Heart right ventricle (tissue), 16 donors: Measurements from ENCODE around the gene C1orf105. TPM values are rescaled to one million over a fixed set of nuclear protein-coding genes. Genes with fewer than 3 reads are reported as not detected.
"Not testable (repeated sequence)": the region's sequence is repeated elsewhere in the genome, so short reads cannot be mapped to it uniquely, and the experiment has no call there.

ENCODE experiments used
- ATAC-seq, 8 donors: fragments of 200-7000 bp; cut with Tn5 transposase; one replicate each; pipeline ENCODE4 v1.9.1; 2020; ENCODE audit warnings: mild to moderate bottlenecking in 8 of 8, moderate library complexity in 8 of 8, moderate number of reproducible peaks in 1 of 8
- DNase-seq, 2 donors: peaks; one replicate each; pipeline ENCODE4 v3.0.0-alpha.2; 2020
- H3K27ac ChIP-seq, 10 donors: fragments of 200-600 bp; sonication (generic) in 2 of 10; one replicate each; pipeline versions ENCODE4 v1.5.0 to v1.8.0; 2020 to 2022; ENCODE audit warnings: mild to moderate bottlenecking in 3 of 10
- H3K27me3 ChIP-seq, 7 donors: fragments of 200-600 bp; one replicate each; pipeline ENCODE4 v1.8.0; 2021 to 2022; ENCODE audit warnings: mild to moderate bottlenecking in 2 of 7
- H3K36me3 ChIP-seq, 9 donors: fragments of 200-600 bp; sonication (generic) in 1 of 9; one replicate each; pipeline versions ENCODE4 v1.5.0 to v1.8.0; 2020 to 2022; ENCODE audit warnings: mild to moderate bottlenecking in 2 of 9
- H3K4me1 ChIP-seq, 9 donors: fragments of 200-600 bp; sonication (generic) in 1 of 9; one replicate each; pipeline versions ENCODE4 v1.5.0 to v1.8.0; 2020 to 2022; ENCODE audit warnings: mild to moderate bottlenecking in 4 of 9
- H3K4me3 ChIP-seq, 10 donors: fragments of 200-600 bp; sonication (generic) in 2 of 10; one replicate each; pipeline versions ENCODE4 v1.5.0 to v1.8.0; 2020 to 2022; ENCODE audit warnings: mild to moderate bottlenecking in 7 of 10, moderate library complexity in 2 of 10
- H3K9me3 ChIP-seq, 11 donors: fragments of 200-600 bp in 10 of 11; sonication (generic) in 2 of 11; one replicate each; pipeline versions ENCODE4 v1.5.0 to v1.8.0; 2013 to 2022; ENCODE audit warnings: mild to moderate bottlenecking in 2 of 11, control low read depth in 1 of 11, moderate library complexity in 1 of 11
- WGBS, 2 donors: extraction: QIAGEN DNeasy Blood & Tissue Kit; methylation state at CpG; one replicate each; pipeline ENCODE4 v1.1.7; 2013; ENCODE audit warnings: inconsistent platforms in 1 of 2; 5-methylcytosine and 5-hydroxymethylcytosine counted together
- intact Hi-C, 10 donors: fragments of 100-400 bp; cut with DNase I; formaldehyde crosslinking; loops; one replicate each; pipeline versions ENCODE4 v1.11.1 to v1.14.2; 2022
- long read RNA-seq, 3 donors: library from polyadenylated mRNA; unstranded; transcript quantifications; one replicate each; pipeline ENCODE4 v2.0.0, GENCODE V29; 2020 to 2021
- polyA plus RNA-seq, 2 donors: library from polyadenylated mRNA; stranded (reverse); fragments of 200-250 nt; gene quantifications; one replicate each; pipeline ENCODE4 v1.2.3, GENCODE V29; 2013
- total RNA-seq, 10 donors: library from RNA; stranded (reverse); fragmentation: NEBNext Ultra II Directional in 3 of 10; extraction: Animal tissue kit (Norgen Biotek cat#: 25700) in 3 of 10; gene quantifications; one replicate each; pipeline versions ENCODE4 v1.2.1 to v1.2.4, GENCODE V29; 2021 to 2023
- TF ChIP-seq, protein P1 (sequence below), 9 donors: fragments of 200-600 bp; sonication (generic) in 2 of 9; IDR thresholded peaks; one replicate each; pipeline versions ENCODE4 v1.5.0 to v1.8.0; 2021 to 2022; ENCODE audit warnings: antibody characterized with exemption in 9 of 9, mild to moderate bottlenecking in 5 of 9, moderate library complexity in 1 of 9
- donor health status: Arrhythmogenic right ventricular cardiomyopathy.
- donor health status: ischemic (EF 13 %, LVEDD 7.1; RV severe dilation, severe dysfunction).
- donor health status: healthy with polysubstance abuse.
- donor health status: DM: no; HTN: yes; CAD: no.
- donor health status: DM: no; HTN: no; CAD: no.
- donor health status: ischemic (EF 25% LVEDD 6.9; RV normal size, moderate dysfunction).
- donor health status: ischemic (EF 25% LVEDD 5.7; RV mildly dilated, moderate dysfunction).
- donor health status: healthy.
- donor health status: DM: yes; HTN: yes; CAD: no.
- donor health status: Ischemic cardiomyopathy.
- donor health status: ischemic (EF 35%, LVEDD 5.7; RV mildly dilated, moderate dysfunction).
- donor health status: nonischemic (EF 11% LVEDD 7.7; RV severe dilation, severe dysfunction).
- donor health status: DM: yes; HTN: yes; CAD: no.
- donor health status: PGD.
- donor health status: ischemic (EF 29% LVEDD 5.4; RV normal size, mild dysfunction).
- donor health status: nonischemic (EF 23%, LVEDD 6.1; RV moderate dilation, normal function).

C1orf105 gene
- total RNA-seq: 10 to 100 TPM in 4 of 10 donors, 1 to 10 TPM in 6; 4.5 to 52.7 (median 8.6) TPM
- 10 to 100 TPM in 1 of 2 donors, 1 to 10 TPM in 1; 1.1 to 19.5 TPM for polyA plus RNA-seq
- long read RNA-seq, donor 1, transcript C1orf105-201 (5 exons, 888 nt): major isoform, 6 of 11 reads
- long read RNA-seq, donor 1, partial matches to known transcripts: 0 of 11 reads
- long read RNA-seq, donor 1, other reads (novel, unspliced or antisense): 5 of 11 reads
- long read RNA-seq, donor 2, transcript C1orf105-201 (5 exons, 888 nt): major isoform, 10 of 16 reads
- long read RNA-seq, donor 2, partial matches to known transcripts: 0 of 16 reads
- long read RNA-seq, donor 2, other reads (novel, unspliced or antisense): 6 of 16 reads
- long read RNA-seq, donor 3, partial matches to known transcripts: 0 of 3 reads
- long read RNA-seq, donor 3, other reads (novel, unspliced or antisense): 0 of 3 reads

- H3K4me3 ChIP-seq: no peak within 1 kb of the TSS
- H3K9me3 ChIP-seq: no peaks in the 10 kb centered on the region
- H3K27me3 ChIP-seq: no peaks in the 10 kb centered on the region
- no peaks in the 10 kb centered on the region for H3K36me3 ChIP-seq
- no peak for DNase-seq
- WGBS, 2 donors: 91 to 98% methylated on average over 1 of the region's 1 CpG
- no peak for ATAC-seq
- TF ChIP-seq, protein P1, sequence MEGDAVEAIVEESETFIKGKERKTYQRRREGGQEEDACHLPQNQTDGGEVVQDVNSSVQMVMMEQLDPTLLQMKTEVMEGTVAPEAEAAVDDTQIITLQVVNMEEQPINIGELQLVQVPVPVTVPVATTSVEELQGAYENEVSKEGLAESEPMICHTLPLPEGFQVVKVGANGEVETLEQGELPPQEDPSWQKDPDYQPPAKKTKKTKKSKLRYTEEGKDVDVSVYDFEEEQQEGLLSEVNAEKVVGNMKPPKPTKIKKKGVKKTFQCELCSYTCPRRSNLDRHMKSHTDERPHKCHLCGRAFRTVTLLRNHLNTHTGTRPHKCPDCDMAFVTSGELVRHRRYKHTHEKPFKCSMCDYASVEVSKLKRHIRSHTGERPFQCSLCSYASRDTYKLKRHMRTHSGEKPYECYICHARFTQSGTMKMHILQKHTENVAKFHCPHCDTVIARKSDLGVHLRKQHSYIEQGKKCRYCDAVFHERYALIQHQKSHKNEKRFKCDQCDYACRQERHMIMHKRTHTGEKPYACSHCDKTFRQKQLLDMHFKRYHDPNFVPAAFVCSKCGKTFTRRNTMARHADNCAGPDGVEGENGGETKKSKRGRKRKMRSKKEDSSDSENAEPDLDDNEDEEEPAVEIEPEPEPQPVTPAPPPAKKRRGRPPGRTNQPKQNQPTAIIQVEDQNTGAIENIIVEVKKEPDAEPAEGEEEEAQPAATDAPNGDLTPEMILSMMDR (IDR thresholded peaks at IDR 0.05): no peak
- H3K4me1 ChIP-seq: peaks cover 0 to 10% (median 5%) of the 10 kb centered on the region in 9 donors
- intact Hi-C loops: loop anchor here in 2 of 10 donors (10.0 kb wide), 2 partner anchors 326 to 626 kb away; no protein-coding TSS in a partner anchor
- no peak within 1 kb of the TSS for H3K27ac ChIP-seq
Observed at GRCh38 chr1:172420385-172420784, at the start of gene C1orf105. TSS of gene C1orf105 (plus strand) at chr1:172420685. CDS start at chr1:172420886, 201 bp downstream.

GRCh38 chr1:172371646-172372045, 48.8 kb upstream of the C1orf105 start:
- ATAC-seq, H3K4me3 ChIP-seq, H3K36me3 ChIP-seq, H3K4me1 ChIP-seq, DNase-seq, intact Hi-C loops, H3K27ac ChIP-seq, H3K27me3 ChIP-seq: not testable (repeated sequence)
- WGBS, 2 donors: 97% methylated on average over 1 of the region's 3 CpGs
- peaks cover 0 to 29% (median 14%) of the 10 kb centered on the region in 11 donors for H3K9me3 ChIP-seq

DNA sequence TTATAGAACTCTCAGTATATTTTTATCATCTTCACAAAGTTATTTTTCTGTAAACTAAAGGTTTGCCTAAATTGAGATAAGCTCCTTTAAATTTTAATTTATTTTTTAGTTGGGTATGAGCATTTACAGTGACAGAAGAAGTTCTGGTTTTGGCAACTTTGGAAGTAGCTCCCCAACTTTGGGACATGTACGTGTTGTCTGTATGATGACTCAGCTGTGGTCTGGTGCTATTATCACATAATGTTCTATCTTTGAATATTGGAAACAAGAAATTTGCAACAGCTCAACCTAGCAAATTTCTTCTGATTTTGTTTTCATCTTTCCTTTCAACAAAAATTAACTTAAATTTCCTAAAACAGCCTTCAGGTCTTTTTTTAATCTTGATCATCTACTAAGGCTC, 46.6 kb upstream of the C1orf105 start:
- H3K36me3 ChIP-seq: no peaks in the 10 kb centered on the region
- DNase-seq (no peak), ATAC-seq (no peak)
- peaks cover 0 to 10% (median 0%) of the 10 kb centered on the region in 9 donors for H3K4me1 ChIP-seq
- H3K4me3 ChIP-seq: no peak overlapping the region
- H3K27ac ChIP-seq: no peak overlapping the region
- peaks cover 0 to 11% (median 0%) of the 10 kb centered on the region in 11 donors for H3K9me3 ChIP-seq
- no peaks in the 10 kb centered on the region for H3K27me3 ChIP-seq
- intact Hi-C loops: no loop called here
- 82 to 87% methylated on average over 1 of the region's 1 CpG for WGBS, 2 donors
- TF ChIP-seq, protein P1 (IDR thresholded peaks at IDR 0.05): no peak

DNA sequence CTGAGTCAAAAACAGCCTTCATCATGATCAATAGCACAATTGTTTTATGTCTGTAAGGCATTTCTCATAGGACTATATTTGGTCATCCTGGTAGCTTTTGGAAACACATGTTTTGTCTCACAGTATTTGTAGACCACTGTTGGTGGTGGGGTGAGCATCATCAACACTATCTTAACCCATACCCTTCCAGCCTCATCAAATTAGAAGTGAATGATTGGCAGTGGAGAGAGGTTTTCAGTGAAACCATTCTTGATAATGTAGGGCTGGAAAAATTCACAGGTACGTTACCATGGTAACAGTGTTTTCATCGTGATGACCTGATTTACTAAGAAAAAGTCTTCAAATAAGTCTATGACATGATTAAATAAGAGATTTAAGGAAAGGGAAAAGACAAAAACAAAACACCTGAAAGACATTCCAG, 45.3 kb upstream of the C1orf105 start:
- ATAC-seq (no peak), DNase-seq (no peak)
- intact Hi-C loops: no loop called here
- Histone ChIP-seq H3K27ac (no peak overlapping the region), H3K36me3 (peaks cover 0 to 6% (median 0%) of the 10 kb centered on the region in 9 donors), H3K4me1 (peaks cover 0 to 14% (median 0%) of the 10 kb centered on the region in 9 donors), H3K4me3 (no peak overlapping the region), H3K9me3 (no peaks in the 10 kb centered on the region), H3K27me3 (no peaks in the 10 kb centered on the region)
- TF ChIP-seq, protein P1 (IDR thresholded peaks at IDR 0.05): no peak
- 83 to 89% methylated on average over 2 of the region's 2 CpGs for WGBS, 2 donors

- Histone ChIP-seq H3K36me3 (peaks cover 0 to 6% (median 0%) of the 10 kb centered on the region in 9 donors), H3K4me1 (peaks cover 0 to 26% (median 0%) of the 10 kb centered on the region in 9 donors), H3K4me3 (no peak overlapping the region), H3K27ac (no peak overlapping the region), H3K9me3 (no peaks in the 10 kb centered on the region), H3K27me3 (no peaks in the 10 kb centered on the region)
- intact Hi-C loops: no loop called here
- ATAC-seq (no peak), DNase-seq (no peak)
- TF ChIP-seq, protein P1 (IDR thresholded peaks at IDR 0.05): no peak
- WGBS, 2 donors: 76 to 77% methylated on average over 2 of the region's 2 CpGs
Observed at GRCh38 chr1:172376431-172376830, 44.1 kb upstream of the C1orf105 start.
